Thymus (tissue), 11 donors: Measurements from ENCODE around the gene KPNA1. TPM values are rescaled to one million over a fixed set of nuclear protein-coding genes. Genes with fewer than 3 reads are reported as not detected.
A peak's percentile ranks its signal among the peaks of the same experiment; 100 is the strongest.

Experiments used
- DNase-seq, 9 donors: peaks; one replicate each; pipeline ENCODE4 v3.0.0-alpha.2; 2013; ENCODE audit warnings: low spot score in 9 of 9, low read depth in 6 of 9, missing footprints in 1 of 9
- H3K27ac ChIP-seq, 2 donors: one replicate each; pipeline ENCODE4 v1.5.1; 2013; ENCODE audit warnings: control low read depth in 1 of 2, low read depth in 1 of 2, low read length in 1 of 2, mild to moderate bottlenecking in 1 of 2, moderate library complexity in 1 of 2
- H3K27me3 ChIP-seq, 2 donors: one replicate each; pipeline ENCODE4 v1.5.1; 2013; ENCODE audit warnings: low read length in 1 of 2; ENCODE audit not compliant: control insufficient read depth in 2 of 2, insufficient read depth in 1 of 2
- H3K36me3 ChIP-seq, 2 donors: one replicate each; pipeline ENCODE4 v1.5.1; 2013; ENCODE audit warnings: low read length in 1 of 2, mild to moderate bottlenecking in 1 of 2, moderate library complexity in 1 of 2; ENCODE audit not compliant: control insufficient read depth in 2 of 2, insufficient read depth in 2 of 2
- H3K4me1 ChIP-seq, 2 donors: one replicate each; pipeline ENCODE4 v1.5.1; 2013; ENCODE audit warnings: low read length in 2 of 2; ENCODE audit not compliant: control insufficient read depth in 2 of 2, insufficient read depth in 2 of 2
- H3K4me3 ChIP-seq, 2 donors: one replicate each; pipeline ENCODE4 v1.5.1; 2013; ENCODE audit warnings: low read length in 2 of 2, control low read depth in 1 of 2, mild to moderate bottlenecking in 1 of 2
- H3K9me3 ChIP-seq, 2 donors: one replicate each; pipeline ENCODE4 v1.5.1; 2013; ENCODE audit warnings: low read length in 1 of 2, mild to moderate bottlenecking in 1 of 2; ENCODE audit not compliant: control insufficient read depth in 2 of 2, insufficient read depth in 1 of 2
- WGBS: extraction: QIAGEN DNeasy Blood & Tissue Kit; methylation state at CpG from one replicate; pipeline ENCODE4 v1.1.7; 2013; 5-methylcytosine and 5-hydroxymethylcytosine counted together
- polyA plus RNA-seq: library from polyadenylated mRNA; stranded (reverse); fragments of 200-250 nt; gene quantifications from one replicate; pipeline ENCODE4 v1.2.3, GENCODE V29; 2013
- total RNA-seq: library from RNA; stranded (reverse); fragments of 120-200 nt; gene quantifications from one replicate; pipeline ENCODE4 v1.2.4, GENCODE V29; 2013
- donor health status: healthy.

KPNA1 gene
- total and polyA plus RNA-seq, 2 donors: 14.2 to 19.8 TPM

GRCh38 chr3:122533931-122534334 lies 19.2 kb upstream of the KPNA1 start:
- DNase-seq: peak in 1 of 9 donors; percentile 19
- Histone ChIP-seq H3K27me3 (no peaks in the 10 kb centered on the region), H3K36me3 (peaks cover 37 to 74% of the 10 kb centered on the region in 2 donors), H3K9me3 (no peaks in the 10 kb centered on the region), H3K27ac (no peak overlapping the region), H3K4me3 (no peak overlapping the region), H3K4me1 (no peaks in the 10 kb centered on the region)
- 73% methylated on average over 1 of the region's 1 CpG for WGBS

DNA sequence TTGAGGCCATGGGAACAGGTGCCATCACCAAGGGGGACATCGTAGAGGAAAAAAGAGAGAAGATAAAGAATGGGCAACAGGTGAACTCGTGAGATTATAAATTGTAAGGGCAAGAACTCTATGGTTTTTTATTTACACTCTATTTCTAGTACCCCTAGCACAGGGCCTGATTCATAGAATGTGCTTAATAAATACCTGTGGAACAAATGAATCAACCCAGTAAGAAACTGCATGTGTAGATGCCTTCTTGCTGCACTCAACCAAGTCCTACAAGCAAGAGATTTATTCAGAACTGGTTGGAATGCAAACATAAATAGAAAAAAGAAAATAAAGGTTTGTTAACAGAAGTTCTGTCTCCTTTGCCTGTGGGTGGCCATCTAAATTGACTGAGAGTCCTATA lies 18.7 kb upstream of the KPNA1 start:
- WGBS: 95% methylated on average over 2 of the region's 2 CpGs
- H3K27ac ChIP-seq: no peak overlapping the region
- no peak overlapping the region for H3K4me3 ChIP-seq
- peaks cover 37 to 72% of the 10 kb centered on the region in 2 donors for H3K36me3 ChIP-seq
- H3K27me3 ChIP-seq: no peaks in the 10 kb centered on the region
- H3K9me3 ChIP-seq: no peaks in the 10 kb centered on the region
- H3K4me1 ChIP-seq: no peaks in the 10 kb centered on the region
- no peak for DNase-seq

DNA sequence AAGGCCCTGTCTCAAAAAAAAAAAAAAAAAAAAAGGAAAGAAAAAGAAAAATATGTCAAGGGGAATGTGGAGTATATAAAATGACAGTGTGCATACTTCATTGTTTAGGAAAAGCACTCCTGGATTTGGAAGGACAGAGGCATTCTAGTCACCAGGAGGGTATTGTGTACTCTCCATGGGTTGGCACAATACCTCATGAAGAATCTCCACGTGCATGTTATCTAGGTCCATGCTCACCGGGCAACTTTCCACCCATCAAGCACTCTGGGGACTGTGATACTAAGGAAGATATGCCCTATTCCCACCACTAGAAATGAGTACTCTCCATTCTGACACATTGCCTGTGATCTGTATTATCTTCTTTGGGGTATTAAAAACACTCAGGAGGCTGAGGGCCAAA lies 15.4 kb upstream of the KPNA1 start:
- Histone ChIP-seq H3K4me1 (no peaks in the 10 kb centered on the region), H3K36me3 (peaks cover 42 to 63% of the 10 kb centered on the region in 2 donors), H3K9me3 (no peaks in the 10 kb centered on the region), H3K27me3 (no peaks in the 10 kb centered on the region), H3K27ac (no peak overlapping the region), H3K4me3 (no peak overlapping the region)
- WGBS: 98% methylated on average over 2 of the region's 2 CpGs
- DNase-seq: no peak

DNA sequence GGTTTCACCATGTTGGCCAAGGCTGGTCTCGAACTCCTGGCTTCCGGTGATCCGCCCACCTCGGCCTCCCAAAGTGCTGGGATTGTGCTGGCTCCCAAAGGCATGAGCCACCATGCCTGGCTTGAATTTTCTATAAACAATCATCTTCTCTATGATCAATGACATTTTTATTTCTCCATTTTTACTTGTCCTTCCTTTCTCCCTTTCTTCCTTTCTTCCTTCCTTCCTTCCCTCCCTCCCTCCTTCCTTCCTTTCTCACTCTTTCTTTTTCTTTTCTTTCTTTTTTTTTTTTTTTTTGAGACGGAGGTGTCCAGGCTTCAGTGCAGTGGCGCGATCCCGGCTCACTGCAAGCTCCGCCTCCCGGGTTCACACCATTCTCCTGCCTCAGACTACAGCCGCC lies 8.6 kb upstream of the KPNA1 start:
- no peak for DNase-seq
- no peaks in the 10 kb centered on the region for H3K4me1 ChIP-seq
- H3K27ac ChIP-seq: no peak overlapping the region
- no peaks in the 10 kb centered on the region for H3K9me3 ChIP-seq
- 98% methylated on average over 11 of the region's 11 CpGs for WGBS
- H3K36me3 ChIP-seq: peaks cover 10 to 11% of the 10 kb centered on the region in 2 donors
- H3K27me3 ChIP-seq: no peaks in the 10 kb centered on the region
- no peak overlapping the region for H3K4me3 ChIP-seq

DNA sequence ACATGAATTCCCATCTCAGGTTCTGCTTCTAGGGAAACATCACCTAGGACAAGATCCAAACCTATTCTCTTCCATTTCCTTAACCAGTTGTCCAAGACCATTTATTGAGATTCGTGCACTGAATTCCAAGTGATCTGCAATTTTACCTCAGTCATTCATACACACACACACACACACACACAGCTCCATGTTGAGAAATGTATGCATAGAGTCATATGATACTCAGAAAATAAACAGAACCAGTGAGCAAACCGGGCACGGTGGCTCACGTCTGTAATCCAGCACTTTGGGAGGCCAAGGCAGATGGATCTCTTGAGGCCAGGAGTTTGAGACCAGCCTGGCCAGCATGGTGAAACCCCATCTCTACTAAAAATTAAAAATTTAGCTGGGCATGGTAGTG lies 6.1 kb upstream of the KPNA1 start:
- Histone ChIP-seq H3K27ac (no peak overlapping the region), H3K36me3 (no peaks in the 10 kb centered on the region), H3K9me3 (no peaks in the 10 kb centered on the region), H3K4me1 (no peaks in the 10 kb centered on the region), H3K27me3 (no peaks in the 10 kb centered on the region), H3K4me3 (no peak overlapping the region)
- WGBS: 94% methylated on average over 4 of the region's 4 CpGs
- no peak for DNase-seq

GRCh38 chr3:122519693-122520092 lies 5.0 kb upstream of the KPNA1 start:
- DNase-seq: no peak
- H3K27me3 ChIP-seq: no peaks in the 10 kb centered on the region
- no peak overlapping the region for H3K27ac ChIP-seq
- H3K9me3 ChIP-seq: no peaks in the 10 kb centered on the region
- H3K4me1 ChIP-seq: peaks cover 0 to 3% of the 10 kb centered on the region in 2 donors
- H3K4me3 ChIP-seq: no peak overlapping the region
- no peaks in the 10 kb centered on the region for H3K36me3 ChIP-seq

DNA sequence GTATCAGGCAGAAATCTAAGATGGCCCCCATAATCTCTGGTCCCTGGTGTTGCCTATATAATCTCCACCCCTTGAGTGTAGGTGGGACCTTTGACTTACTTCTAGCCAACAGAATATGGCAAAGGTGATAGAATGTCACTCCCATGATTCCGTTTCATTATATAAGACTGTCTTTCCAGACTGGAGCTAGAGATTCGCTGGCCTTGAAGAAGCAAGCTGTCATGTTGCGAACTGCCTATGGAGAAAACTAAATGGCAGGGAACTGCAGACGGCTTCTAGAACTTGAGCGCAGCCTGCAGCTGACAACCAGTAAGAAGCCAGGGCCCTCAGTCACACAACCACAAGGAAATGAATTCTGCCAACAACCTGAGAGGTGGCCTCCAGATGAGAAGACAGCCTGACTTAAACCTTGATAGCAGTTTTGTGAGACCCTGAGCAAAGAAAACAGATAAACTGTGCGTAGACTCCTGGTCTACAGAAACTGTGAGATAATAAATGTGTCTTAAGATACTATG lies 2.2 kb upstream of the KPNA1 start:
- H3K27me3 ChIP-seq: no peaks in the 10 kb centered on the region
- peaks cover 6 to 8% of the 10 kb centered on the region in 2 donors for H3K4me1 ChIP-seq
- no peaks in the 10 kb centered on the region for H3K36me3 ChIP-seq
- no peaks in the 10 kb centered on the region for H3K9me3 ChIP-seq
- WGBS: 97% methylated on average over 6 of the region's 6 CpGs
- H3K27ac ChIP-seq: no peak overlapping the region
- H3K4me3 ChIP-seq: no peak overlapping the region
- DNase-seq: no peak

DNA sequence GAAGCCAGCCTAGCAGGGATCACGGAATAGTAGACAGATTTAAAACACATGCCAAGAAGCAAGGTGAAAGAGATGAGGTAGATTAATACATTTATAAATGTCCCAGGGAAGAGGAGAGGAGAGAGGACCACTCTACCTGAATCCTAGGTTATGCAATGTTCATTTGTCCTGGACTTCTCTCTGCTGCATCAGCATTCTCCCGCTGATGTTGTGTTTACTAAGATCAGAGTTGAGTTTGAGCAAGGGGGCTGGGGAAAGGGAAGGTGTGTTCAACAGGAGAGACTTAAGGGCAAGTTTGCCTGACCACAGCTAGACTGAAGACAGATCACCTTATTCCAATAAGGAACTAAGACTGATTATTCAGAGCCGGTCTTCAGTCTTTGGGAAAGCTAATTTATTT lies 1.1 kb upstream of the KPNA1 start:
- no peak overlapping the region for H3K4me3 ChIP-seq
- no peaks in the 10 kb centered on the region for H3K27me3 ChIP-seq
- H3K4me1 ChIP-seq: peaks cover 6 to 8% of the 10 kb centered on the region in 2 donors
- no peak for DNase-seq
- over 99% methylated on average over 3 of the region's 3 CpGs for WGBS
- H3K36me3 ChIP-seq: peaks cover 0 to under 1% of the 10 kb centered on the region in 2 donors
- H3K9me3 ChIP-seq: no peaks in the 10 kb centered on the region
- H3K27ac ChIP-seq: no peak overlapping the region

DNA sequence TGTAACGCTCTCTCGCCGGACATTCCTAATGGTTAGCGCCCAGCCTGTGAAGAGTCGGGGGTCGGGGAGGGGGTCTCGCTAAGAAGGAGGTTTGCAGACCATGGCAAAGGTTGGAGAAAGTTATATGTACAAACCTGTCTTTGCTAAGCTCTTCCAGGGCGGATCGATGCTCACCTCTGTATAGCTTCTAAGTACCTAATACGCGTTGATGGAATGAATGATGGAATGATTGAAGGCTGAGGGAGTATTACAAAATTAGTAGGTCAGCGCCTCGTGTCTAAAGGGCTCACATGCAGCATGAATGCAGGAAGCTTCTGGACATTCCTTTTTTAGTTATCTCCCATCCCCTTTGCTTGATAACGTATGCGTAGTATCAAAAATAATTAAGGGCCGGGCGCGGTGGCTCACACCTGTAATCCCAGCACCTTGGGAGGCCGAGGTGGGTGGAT lies 305 bp upstream of the KPNA1 start:
- peak overlapping the region in 1 of 2 donors; percentile 99 for H3K27ac ChIP-seq
- 42% methylated on average over 19 of the region's 19 CpGs for WGBS
- peaks cover 0 to 3% of the 10 kb centered on the region in 2 donors for H3K36me3 ChIP-seq

More for the DNA sequence above, 305 bp upstream of the KPNA1 start:
- H3K4me3 ChIP-seq: peak overlapping the region; percentile 66 to 93
- H3K27me3 ChIP-seq: no peaks in the 10 kb centered on the region
- no peak for DNase-seq
- H3K4me1 ChIP-seq: peaks cover 6 to 8% of the 10 kb centered on the region in 2 donors
- H3K9me3 ChIP-seq: no peaks in the 10 kb centered on the region
